ENCODE measurements around the gene IGF2BP2. TPM values are rescaled to one million over a fixed set of nuclear protein-coding genes. Genes with fewer than 3 reads are reported as not detected.
"Not testable (repeated sequence)": the region's sequence is repeated elsewhere in the genome, so short reads cannot be mapped to it uniquely, and the experiment has no call there.

Gene IGF2BP2
- total RNA-seq, 1 donor from 2014 or later: 48.5 TPM

GRCh38 chr3:185647134-185647879 is 177.5 kb downstream of the IGF2BP2 start:
- no peak for DNase-seq (ENCODE audit: low read depth)

- no peak for DNase-seq (ENCODE audit: low read depth)
Observed at GRCh38 chr3:185646382-185647133, 178.3 kb downstream of the IGF2BP2 start.

- DNase-seq (ENCODE audit: low read depth): no peak
Observed at GRCh38 chr3:185645596-185646381, 179.1 kb downstream of the IGF2BP2 start.

DNA sequence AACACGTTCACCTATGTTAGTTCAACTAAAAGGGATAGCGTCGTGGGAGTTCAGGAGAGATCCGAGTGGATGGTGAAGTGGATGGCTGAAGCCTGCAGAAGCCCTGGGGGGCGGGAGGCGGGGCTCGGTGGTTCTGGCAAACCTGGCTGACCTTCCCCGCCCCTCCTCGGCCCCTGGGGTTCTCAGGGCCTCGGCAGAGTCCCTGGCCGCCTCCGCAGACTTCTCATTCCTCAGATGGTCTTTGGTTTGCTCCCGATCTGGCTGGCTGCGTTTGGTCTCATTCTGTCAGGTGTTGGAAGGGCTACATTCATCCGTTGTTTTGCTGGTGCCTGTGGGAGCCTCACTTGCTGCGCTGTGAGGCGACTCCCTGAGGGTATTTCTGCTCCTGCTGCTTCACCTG is 179.7 kb downstream of the IGF2BP2 start:
- not testable (repeated sequence) for DNase-seq (ENCODE audit: low read depth)

DNA sequence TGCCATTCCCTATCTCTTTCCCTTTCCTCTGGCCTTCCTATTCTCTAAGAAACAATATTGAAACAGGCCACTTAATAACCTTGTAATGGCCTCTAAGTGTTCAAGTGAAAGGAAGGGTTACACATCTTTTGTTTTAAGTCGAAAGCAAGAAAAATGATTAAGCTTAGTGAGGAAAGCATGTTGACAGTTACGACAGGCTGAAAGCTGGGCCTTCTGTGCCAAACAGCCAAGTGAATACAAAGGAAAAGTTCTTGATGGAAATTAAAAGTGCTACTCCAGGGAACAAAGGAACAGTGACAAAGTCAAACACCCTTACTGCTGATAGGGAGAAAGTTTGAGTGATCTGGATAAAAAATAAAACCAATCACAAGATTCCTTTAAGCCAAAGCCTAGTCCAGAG is 184.5 kb downstream of the IGF2BP2 start:
- no peak for DNase-seq (ENCODE audit: low read depth)

GRCh38 chr3:185639632-185640206 is 185.1 kb downstream of the IGF2BP2 start:
- no peak for DNase-seq (ENCODE audit: low read depth)

GRCh38 chr3:185638651-185639050 is 186.2 kb downstream of the IGF2BP2 start:
- DNase-seq (ENCODE audit: low read depth): not testable (repeated sequence)

GRCh38 chr3:185637388-185637787 is 187.5 kb downstream of the IGF2BP2 start:
- no peak for DNase-seq (ENCODE audit: low read depth)

DNA sequence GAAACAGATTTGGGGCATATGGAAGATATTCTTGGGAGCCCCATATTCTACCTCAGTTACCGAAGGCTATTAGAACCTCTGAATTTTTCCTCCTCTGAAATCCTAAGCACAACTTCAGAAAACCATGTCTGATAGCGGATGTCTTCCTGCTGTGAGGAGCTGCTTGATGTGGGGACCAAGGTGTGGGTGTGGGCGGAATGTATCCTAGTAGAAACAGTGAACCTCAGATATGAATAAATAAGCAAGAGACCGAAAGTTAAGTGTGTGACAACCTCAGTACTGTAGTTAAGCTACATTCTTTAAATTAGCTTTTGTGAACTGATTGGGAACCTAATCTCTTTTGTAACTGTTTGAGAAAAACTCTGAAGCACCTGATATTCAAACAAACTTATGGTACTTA is 191.8 kb downstream of the IGF2BP2 start:
- no peak for DNase-seq (ENCODE audit: low read depth)

- no peak for DNase-seq (ENCODE audit: low read depth)
Observed at GRCh38 chr3:185631508-185632206, 193.2 kb downstream of the IGF2BP2 start.

- DNase-seq (ENCODE audit: low read depth): no peak
Observed at GRCh38 chr3:185631108-185631507, 193.7 kb downstream of the IGF2BP2 start.

GRCh38 chr3:185630182-185630622 is 194.6 kb downstream of the IGF2BP2 start:
- DNase-seq (ENCODE audit: low read depth): peak; percentile 75

- no peak for DNase-seq (ENCODE audit: low read depth)
Observed at GRCh38 chr3:185629554-185630181, 195.2 kb downstream of the IGF2BP2 start.

- DNase-seq (ENCODE audit: low read depth): no peak
Observed at GRCh38 chr3:185625784-185626183, 199.1 kb downstream of the IGF2BP2 start.

GRCh38 chr3:185623939-185624665 is 200.7 kb downstream of the IGF2BP2 start:
- DNase-seq (ENCODE audit: low read depth): no peak

DNA sequence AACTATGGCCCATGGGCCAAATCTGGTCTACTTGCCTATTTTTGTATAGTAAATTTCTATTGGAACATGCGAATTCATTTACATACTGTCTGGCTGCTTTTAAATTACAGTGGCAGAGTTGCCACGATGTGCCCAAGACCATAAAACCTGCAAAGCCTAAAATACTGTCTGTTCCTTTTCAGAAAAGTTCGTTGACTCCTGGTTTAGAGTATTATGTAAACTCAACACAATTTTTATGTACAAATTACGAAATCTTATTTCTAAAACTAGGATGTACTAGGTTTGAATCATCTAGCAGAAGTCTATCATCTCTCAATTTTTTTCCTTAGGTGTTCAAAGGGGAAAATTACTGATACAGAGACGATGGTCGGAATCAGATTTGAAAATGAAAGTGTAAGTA is 211.8 kb downstream of the IGF2BP2 start:
- no peak for DNase-seq (ENCODE audit: low read depth)

DNA sequence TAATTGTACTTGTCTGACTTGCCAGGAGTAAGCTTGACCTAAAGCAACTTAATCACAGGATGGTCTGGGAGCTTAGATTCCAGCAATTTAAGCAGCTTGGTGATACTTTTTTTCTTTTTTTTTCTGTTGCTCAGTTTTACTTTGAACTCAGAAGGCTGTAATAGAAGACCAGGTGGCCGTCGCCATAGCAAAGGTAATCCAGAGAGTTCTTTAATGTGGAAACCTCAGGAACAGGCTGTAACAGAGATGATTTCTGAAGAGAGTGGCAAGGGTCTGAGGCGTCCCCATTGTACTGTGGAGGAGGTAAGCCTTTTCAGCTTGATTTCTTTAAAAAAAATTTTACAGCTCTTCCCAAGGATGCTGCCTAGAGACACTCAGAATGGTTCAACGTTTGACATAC is 218.6 kb downstream of the IGF2BP2 start:
- DNase-seq (ENCODE audit: low read depth): no peak

- DNase-seq (ENCODE audit: low read depth): peak; percentile 9
Observed at GRCh38 chr3:185605566-185605965, 219.3 kb downstream of the IGF2BP2 start.

DNA sequence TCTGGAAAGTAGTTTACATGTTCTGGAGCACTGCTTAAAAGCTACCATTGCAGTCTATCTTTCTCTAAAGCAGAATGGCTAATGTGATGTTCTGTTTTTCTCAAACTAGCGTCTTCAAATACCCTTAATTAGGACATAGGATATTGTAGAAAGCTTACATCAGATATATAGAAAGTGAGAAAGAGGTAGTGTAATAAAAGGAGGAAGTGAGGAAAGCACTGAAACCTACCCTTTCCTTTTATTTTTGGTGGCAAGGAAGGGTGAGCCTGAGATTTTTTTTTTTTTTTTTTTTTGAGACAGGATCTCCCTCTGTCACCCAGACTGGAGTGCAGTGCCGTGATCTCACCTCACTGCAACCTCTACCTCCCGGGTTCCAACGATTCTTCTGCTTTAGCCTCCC is 229.3 kb downstream of the IGF2BP2 start:
- no peak for DNase-seq (ENCODE audit: low read depth)

DNA sequence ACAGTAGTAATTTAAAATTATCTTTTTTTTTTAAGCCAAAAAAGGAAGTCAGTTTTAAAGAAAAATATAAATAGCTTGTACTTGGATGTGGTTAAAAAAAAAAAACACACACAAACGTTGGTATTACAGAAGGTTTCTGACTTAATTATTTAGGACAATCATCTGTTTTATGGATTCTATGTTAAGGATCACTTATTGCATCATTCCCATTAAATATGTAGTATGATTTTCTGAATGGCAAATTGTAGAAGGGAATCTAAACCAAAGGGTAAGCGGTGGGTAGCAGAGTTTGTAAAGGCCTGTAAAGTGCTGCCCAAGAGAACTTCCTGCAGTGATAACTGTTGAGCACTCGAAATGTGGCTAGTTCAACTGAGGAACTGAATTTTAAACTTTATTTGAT is 230.8 kb downstream of the IGF2BP2 start:
- no peak for DNase-seq (ENCODE audit: low read depth)
